SIG-M5 (cell line): ENCODE results near the gene LEP.
"Not testable (repeated sequence)": the region's sequence is repeated elsewhere in the genome, so short reads cannot be mapped to it uniquely, and the experiment has no call there.

Source experiments
- DNase-seq: peaks from one replicate; lab custom pipeline; 2025; lab: John Stamatoyannopoulos, UW

The LEP gene

GRCh38 chr7:128210590-128211570 lies 30.2 kb upstream of the LEP start:
- DNase-seq = no peak

DNA sequence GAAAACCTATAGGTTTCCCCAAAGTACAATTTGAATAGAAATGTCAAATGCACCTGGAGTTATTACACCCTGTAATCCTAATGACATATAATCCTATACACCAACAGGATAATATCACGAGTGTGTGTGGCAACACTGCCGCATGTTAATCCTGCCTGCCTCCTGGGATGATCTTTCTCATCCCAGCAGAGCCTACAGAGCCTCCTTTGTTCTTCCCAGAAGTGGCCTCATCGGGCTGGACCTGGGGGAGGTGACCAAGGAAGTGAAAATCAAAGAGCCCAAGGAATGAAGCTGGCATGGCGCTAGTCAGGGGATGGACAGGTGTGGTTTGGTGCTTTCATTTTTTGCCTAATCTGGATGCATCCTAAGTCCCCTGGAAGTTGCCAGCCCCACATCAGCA lies 29.5 kb upstream of the LEP start:
- no peak for DNase-seq

DNA sequence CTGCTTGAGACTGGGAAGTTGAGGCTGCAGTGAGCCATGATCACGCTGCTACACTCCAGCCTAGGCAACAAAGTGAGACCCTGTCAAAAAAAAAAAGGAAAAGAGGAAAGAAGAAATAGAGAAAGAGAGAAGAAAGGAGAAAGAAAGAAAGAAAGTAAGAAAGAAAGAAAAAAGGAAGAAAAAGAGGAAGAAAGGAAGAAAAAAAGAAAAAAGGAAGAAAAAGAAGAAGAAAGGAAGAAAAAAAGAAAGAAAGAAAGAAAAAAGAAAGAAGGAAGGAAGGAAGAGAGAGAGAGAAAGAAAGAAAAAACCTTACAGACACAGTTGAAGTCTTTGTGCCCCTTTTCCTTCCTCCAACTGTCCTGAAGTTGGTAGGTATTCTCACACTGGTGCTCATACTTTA lies 26.6 kb upstream of the LEP start:
- DNase-seq = no peak

- DNase-seq = no peak
Observed at GRCh38 chr7:128215281-128215680, 25.8 kb upstream of the LEP start.

DNA sequence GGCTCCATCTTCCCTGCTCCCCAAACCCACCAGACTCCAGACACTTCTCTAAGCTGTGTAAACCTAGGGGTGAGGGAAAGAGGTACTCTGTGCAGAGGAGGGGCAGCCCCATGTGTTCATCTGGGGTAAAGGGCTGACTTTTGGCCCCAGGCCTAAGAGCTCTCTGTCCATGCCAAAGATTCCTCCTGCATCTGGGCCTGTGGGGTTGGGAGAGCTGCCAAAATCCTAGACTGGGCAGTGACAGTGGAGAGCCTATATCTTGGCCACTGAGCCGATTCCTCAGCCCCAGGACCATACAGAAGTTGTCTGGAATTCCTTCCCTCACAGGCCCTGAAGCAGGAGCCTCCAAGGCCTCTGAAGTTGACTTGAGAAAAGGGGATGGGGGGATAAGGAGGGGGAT lies 25.3 kb upstream of the LEP start:
- no peak for DNase-seq

- peak; percentile 64 for DNase-seq
Observed at GRCh38 chr7:128217030-128217805, 23.9 kb upstream of the LEP start.

DNA sequence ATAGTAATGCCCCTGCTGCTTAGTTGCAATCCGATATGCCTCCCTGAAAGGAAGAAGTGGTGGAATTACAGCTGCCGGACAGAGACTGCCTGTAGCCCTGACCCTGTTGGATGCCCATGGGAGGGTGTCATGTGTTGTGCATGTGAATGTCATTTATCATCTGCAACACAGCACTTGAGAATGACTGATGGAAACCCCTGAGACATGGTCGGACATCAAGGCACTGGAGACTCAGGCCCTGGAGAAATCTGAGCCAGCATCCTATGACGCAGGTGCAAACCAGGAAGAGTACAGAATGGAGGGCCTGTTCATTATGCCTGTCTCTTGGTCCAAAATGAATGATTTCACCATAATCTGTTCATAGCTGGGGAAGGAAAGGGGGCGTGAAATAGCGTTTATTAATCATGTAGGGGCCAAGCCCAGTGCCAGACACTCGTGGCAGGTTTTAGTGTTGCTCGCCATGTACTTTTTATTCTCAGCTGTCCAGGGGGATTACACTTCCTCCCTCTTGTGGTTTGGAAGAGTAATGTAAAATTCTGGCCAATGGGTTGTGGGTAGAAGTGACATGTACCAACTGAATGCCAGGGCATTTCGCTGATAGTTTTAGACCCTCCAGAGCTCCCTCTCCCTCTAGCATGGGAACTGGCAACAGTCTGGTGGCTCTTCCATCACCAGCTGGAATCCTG lies 23.0 kb upstream of the LEP start:
- no peak for DNase-seq

GRCh38 chr7:128219636-128220035 lies 21.4 kb upstream of the LEP start:
- DNase-seq = no peak

GRCh38 chr7:128221929-128222403 lies 19.1 kb upstream of the LEP start:
- DNase-seq = peak; percentile 5

GRCh38 chr7:128226132-128226980 lies 14.7 kb upstream of the LEP start:
- DNase-seq = no peak

DNA sequence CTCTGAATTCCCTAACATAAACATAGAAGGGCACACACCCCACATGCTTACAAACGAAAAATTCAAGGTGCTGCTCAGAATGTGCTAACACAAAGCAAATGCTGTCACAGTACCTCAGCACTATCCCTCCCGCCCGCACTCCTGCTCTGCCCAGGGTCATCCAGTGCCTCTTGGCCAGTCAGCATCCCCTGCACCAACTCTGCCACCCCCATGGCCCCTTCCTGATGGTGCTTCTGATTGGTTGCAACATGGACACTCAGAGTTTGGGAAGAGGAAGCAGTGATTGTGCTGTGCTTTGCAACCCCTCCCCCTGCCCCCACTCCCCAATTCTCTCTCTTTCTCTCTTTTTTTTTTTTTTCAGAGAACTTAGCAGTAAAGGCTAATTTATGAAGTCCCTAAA lies 13.8 kb upstream of the LEP start:
- DNase-seq = no peak

- no peak for DNase-seq
Observed at GRCh38 chr7:128231021-128231420, 10.1 kb upstream of the LEP start.

GRCh38 chr7:128231677-128232076 lies 9.4 kb upstream of the LEP start:
- no peak for DNase-seq

GRCh38 chr7:128233471-128233870 lies 7.6 kb upstream of the LEP start:
- DNase-seq = no peak

DNA sequence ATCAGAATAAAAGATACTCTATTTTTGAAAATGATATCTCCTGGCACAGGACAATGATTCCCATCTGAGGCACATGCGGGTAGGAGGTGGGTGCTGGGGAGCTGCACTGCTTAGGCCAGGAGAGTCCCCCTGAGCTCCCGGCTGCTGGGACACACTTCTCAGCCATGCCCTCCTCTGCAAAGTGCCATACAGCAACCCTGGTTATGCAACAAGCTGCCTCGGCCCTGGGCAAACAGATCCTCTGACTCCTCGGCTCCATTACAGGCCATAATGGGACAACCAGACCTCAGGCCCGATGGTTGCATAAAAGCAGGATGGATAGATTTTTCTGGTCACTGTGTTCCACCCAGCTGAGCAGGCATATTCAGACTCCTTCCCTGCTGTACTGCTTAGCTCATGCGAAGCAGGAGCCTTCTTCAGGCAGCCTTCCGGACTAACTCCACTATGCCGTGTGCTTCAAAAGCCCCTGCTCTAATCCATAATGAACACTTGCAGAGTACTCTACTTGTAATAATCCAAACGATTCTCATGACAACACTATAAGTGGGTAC lies 6.5 kb upstream of the LEP start:
- DNase-seq = no peak

DNA sequence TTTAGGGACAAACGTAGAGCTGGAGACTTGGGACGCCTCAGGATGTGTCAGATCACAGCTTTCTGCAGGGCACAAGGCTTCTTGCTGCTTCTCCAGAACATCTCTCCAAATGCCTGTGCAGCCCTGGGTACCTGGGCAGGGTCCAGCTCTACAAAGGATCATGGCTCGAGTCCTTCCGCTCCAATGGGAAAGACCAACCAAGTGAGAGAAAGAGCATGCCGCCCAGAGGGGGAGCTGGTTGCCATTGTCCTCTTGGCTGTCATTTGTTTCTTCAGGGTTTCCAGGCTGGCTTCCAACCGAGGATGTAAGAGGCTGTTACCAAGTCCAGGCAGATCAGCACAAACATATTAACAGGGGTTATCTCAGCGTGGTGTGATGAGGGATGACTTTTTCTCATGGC lies 5.6 kb upstream of the LEP start:
- no peak for DNase-seq

GRCh38 chr7:128236924-128237586 lies 4.0 kb upstream of the LEP start:
- peak; percentile 56 for DNase-seq

- DNase-seq = not testable (repeated sequence)
Observed at GRCh38 chr7:128239146-128239545, 1.9 kb upstream of the LEP start.

DNA sequence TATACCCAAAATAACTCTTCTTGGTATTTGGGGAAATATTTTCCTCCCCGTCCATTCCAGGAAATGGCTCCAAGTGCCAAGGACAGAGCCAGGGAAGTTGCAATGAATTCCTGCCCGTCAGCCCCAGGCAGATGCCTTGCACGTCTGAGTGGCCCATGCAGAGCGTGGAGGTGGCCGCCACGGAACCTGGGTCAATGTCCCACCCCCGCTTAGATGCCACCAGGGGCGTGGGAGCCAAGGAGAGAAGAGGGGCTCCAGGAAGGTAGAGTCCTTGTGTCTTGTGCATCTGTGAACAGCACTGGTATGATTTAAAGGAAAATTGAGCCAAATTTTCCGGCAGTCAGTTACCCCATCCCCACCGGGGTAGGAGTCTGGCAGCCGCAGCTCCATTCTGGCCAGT lies 1.6 kb downstream of the LEP start:
- no peak for DNase-seq

GRCh38 chr7:128243273-128243672 lies 2.2 kb downstream of the LEP start:
- DNase-seq = no peak

DNA sequence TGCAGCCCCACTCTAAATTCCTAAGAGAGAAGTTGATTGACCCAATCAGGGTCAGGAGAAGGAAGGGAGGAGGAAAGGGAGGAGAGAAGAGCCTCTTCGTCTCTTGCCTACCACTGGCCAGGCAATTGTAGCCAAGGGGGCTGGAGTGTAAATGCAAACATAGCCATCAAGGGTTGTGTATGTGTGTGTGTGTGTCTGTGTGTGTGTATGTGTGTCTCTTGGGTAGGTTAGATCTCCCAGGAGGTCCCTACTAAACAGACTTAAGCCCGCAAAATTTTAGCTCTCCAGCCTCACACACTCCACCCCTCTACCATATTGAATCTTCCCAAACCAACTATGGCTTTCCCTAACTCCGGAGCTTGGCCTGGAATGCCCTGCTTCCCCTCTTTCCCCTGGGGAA lies 3.8 kb downstream of the LEP start:
- DNase-seq = no peak
